GM12801 (cell line): Measurements from ENCODE around the gene JKAMP.

Experiments
- CTCF ChIP-seq: IDR thresholded peaks from one replicate; pipeline ENCODE4 v1.5.1; 2011; ENCODE audit warnings: control low read depth; ENCODE audit not compliant: insufficient read length; ENCODE audit errors: extremely low read depth

JKAMP gene

GRCh38 chr14:59541731-59542130 lies 57.4 kb downstream of the JKAMP start:
- TF ChIP-seq CTCF: no peak

GRCh38 chr14:59543873-59544272 lies 59.6 kb downstream of the JKAMP start:
- TF ChIP-seq CTCF: no peak

- TF ChIP-seq CTCF: no peak
Observed at GRCh38 chr14:59547310-59547709, 63.0 kb downstream of the JKAMP start.
